HT-29 (cell line): ENCODE measurements around the gene AADAC. TPM values are rescaled to one million over a fixed set of nuclear protein-coding genes. Genes with fewer than 3 reads are reported as not detected.
"Not testable (repeated sequence)": the region's sequence is repeated elsewhere in the genome, so short reads cannot be mapped to it uniquely, and the experiment has no call there.

Experiments
- DNase-seq: peaks from one replicate; pipeline ENCODE4 v3.0.0-alpha.2; 2015; ENCODE audit warnings: low spot score
- total RNA-seq: library from RNA; depleted of rRNA; stranded (reverse); fragments of >200 nt; shearing (Covaris generic); gene quantifications from 2 replicates; pipeline ENCODE4 v1.2.3, GENCODE V29; 2014; rRNA removed

The AADAC gene, protein sequence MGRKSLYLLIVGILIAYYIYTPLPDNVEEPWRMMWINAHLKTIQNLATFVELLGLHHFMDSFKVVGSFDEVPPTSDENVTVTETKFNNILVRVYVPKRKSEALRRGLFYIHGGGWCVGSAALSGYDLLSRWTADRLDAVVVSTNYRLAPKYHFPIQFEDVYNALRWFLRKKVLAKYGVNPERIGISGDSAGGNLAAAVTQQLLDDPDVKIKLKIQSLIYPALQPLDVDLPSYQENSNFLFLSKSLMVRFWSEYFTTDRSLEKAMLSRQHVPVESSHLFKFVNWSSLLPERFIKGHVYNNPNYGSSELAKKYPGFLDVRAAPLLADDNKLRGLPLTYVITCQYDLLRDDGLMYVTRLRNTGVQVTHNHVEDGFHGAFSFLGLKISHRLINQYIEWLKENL
- total RNA-seq: 0.08 and 3.8 TPM in 2 replicates

DNA sequence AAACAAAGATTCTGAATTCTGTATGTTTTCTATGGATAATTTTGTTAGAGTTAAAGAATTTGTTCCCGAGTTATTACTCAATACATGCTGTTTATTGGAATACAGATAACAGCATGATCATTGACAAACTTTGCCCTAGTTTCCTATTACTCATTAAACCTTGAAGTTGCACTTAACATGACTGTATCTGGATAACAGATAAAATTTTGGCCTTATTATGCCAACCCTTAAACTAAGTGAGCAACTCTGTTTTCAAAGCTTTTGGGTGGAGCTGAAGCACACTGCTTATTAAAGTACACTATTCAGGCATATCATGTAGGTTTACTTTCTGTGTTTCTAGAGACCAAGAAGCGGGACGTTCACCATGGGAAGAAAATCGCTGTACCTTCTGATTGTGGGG lies at the start of gene AADAC:
Gene AADAC, plus strand, starts transcription at position 318 of the 400 bp plus-strand sequence. Its CDS starts 47 bp downstream, at position 365.
- DNase-seq: no peak

DNA sequence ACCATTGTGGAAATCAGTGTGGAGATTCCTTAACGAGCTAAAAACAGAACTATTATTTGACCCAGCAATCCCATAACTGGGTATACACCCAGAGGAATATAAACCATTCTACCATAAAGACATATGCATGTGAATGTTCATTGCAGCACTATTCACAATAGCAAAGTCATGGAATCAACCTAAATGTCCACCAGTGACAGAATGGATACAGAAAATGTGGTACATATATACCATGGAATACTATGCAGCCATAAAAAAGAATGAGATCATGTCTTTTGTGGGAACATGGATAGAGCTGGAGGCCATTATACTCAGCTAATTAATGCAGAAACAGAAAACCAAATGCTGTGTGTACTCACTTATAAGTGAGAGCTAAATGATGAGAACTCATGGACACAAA lies 49.2 kb upstream of the AADAC start:
- DNase-seq: not testable (repeated sequence)

DNA sequence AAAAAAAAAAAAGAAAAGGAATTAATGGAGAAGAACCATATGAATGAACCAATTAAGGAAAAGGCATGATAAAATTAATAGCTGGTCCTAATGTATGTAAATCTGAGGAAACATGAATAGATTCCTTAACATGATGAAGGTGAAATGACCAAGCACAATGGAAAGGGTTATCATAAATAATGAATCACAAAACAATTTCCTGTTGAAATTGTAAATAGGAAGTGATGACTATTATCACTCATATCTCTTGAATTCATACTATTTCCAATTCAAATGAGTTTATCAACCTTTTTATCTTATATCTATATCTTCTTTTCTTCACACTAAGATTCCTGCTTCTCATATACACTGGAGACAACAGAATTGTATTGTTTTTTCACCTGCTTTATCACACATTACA lies 48.2 kb upstream of the AADAC start:
- DNase-seq: no peak

DNA sequence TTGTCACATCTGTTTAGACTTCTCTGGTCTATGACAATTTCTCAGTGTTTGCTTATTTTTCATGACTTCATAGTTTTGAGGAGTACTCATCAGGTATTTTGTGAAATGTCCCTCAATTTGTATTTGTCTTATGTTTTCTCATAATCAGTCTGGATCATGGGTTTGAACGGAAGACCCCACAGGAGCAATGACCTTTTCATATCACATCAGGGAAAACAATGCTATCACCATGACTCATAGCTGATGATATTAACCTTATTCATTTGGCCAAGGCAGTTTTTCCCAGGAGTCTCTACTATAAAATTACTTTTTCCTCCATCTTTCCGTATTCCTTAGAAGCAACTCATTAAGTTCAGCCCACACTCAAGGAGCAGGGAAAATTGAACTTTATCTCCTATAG lies 47.5 kb upstream of the AADAC start:
- peak; percentile 78 for DNase-seq

DNA sequence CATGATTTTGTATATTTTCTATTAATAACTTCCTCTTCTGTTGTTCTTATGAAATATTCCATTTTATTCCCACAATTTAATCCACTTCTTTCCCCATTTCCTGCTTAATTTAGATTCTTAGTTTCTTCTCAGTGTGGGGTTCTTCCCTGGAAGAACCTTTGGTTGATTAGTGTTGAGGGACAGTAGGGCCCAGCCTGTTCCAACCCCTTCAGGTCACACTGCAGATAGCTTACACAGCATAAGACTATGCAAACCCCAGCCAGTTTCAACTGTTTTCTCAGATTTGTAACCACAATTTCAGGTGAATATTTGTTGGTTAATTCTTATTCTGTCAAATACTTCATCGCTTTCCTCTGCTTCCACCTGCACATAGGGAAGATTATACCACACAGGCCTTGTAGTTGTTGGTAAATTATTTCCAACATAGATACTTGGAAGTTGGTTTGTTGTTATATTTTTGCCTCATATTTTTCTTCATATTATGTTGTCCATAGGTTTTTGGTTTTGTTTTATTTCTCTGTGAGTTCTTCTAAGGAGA lies 45.5 kb upstream of the AADAC start:
- peak; percentile 71 for DNase-seq

DNA sequence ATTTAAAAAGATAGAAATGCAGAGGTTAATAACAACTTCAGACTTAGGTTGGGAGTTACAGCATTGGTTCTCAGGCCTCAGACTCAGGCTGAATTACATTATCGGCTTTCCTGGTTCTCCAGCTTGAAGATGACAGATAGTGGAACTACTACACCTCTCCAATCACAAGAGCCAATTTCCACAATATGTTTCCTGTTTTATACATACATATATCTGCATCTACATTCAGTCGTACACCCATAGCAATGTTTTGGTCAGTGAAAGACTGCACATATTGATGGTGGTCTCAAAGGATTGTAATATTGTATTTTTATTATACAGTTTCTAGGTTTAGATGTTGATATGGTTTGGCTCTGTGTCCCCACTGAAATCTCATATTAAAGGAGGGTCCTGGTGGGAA lies 44.7 kb upstream of the AADAC start:
- peak; percentile 59 for DNase-seq

DNA sequence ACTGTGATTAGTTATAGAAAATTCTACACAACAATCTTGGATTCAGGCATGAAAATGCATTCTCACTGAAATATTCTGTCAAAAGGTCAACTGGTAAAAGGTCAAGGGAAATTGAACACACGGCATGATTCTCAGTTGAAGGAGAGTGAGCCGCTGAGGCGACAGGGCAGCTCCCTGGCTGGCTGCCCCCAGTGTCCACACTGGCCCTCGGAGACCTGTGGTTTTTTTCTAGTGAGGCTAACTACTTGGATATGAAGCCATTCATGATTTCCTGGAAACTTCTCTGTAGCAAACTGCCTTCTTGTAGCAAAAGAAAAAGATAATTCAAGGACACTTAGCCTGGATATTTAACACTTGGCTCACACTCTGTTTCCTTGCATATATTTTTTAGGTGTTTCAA lies 43.0 kb upstream of the AADAC start:
- DNase-seq: peak; percentile 87

DNA sequence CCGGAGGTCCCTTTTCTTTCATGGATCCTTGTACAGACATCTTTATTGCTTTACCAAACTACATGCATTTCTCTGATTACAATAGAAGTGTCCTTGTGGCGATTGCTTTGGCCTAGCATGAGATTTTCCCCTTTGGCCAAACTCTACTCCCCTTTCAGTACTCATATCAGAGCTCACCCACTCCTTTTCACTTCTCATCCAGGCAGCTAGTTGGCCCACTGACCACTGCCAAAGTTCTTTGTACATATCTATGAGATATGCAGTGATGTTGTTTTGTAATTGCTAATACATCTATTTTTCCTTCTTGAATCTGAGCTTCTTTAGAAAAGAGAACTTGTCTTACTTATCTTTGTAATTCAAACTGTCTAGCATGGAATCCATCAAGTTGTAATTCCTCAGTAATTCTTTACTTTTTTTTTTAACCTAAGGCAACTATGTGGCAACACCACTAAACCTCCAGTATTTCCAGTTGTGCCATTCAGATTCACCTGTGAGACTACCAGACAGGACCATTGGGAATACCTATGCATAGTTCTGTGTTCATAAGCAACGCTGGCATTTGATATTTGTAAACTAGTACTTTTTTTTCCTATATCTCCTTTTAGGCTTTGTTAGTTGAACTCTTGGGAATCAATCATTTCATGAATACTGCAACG lies 41.0 kb upstream of the AADAC start:
- no peak for DNase-seq

DNA sequence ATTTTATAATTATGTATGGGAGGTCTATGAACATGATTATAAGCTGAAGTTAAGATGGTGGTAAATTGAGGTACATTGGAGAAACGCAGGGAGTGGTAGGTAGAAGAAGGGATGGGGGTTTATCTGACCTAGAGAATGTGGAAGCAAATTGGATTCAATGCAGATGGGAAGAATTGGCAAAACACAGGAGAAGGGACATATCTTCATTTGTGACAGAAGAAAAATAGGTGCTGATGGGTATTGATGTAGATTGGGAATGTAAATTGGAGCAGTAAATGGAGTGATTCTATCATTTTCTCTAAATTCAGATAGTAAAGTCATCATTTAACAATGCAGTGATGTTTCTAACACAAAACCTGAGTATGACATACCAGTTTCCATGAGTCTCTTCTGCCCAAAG lies 39.7 kb upstream of the AADAC start:
- no peak for DNase-seq

DNA sequence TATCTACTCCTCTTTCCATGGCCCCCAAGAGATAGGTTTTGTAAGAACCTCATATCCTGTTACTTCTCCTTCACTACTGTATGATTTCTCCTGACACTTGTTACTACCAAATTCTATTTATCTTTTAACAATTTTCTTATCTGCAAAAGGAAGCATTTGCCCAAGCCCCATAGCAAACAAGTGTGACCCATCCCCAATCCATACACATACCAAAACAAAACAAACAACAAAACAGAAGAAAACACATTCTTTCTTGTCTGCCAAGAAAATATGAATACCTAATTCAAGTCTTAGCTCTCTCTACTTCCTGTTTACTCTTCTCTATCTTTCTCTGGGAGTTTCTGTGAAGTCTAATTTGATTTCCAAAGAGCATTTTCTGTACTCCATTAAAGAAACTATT lies 39.0 kb upstream of the AADAC start:
- DNase-seq: no peak

DNA sequence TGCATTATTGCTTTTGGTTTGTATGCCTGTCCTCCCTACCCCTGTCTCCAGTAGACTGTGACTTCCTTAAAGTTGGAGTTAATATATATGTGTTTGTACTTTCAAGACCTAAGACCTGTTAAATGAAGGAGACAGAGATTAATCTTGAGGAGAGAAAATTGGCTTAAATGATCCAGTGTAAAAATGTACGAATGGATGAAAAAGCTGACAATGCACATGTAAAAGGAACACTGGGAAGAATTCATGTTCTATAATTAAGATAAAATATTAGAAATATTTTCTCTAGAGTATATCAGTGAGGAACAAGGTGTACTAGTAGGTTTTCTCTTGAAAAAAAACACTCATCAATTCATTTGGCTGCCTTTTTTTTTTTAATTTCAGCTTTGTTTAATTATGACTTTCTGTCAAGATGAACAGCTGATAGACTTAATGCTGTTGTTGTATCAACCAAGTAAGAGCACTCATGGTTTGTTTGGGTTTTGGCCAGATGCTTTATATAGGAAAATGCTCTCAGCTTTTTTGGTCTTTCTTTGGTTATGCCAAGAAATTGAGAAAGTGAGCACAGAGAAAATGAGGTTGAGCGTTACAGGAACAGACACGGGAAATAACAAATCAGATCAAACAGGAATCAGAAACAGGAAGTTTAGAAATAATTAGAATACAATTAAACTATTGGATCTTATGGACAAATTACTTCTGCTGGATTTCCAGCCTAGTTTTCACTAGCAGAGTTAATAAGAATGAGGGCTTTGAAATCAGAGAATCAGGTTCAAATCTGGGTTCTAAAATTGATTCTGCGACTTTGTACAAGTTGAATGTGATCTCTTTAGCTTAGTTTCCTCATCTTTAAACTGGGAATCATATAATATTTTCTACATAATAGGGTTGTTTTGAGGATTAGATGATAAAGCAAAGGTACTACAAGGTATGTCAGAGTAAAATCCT lies 38.3 kb upstream of the AADAC start:
- DNase-seq: no peak

DNA sequence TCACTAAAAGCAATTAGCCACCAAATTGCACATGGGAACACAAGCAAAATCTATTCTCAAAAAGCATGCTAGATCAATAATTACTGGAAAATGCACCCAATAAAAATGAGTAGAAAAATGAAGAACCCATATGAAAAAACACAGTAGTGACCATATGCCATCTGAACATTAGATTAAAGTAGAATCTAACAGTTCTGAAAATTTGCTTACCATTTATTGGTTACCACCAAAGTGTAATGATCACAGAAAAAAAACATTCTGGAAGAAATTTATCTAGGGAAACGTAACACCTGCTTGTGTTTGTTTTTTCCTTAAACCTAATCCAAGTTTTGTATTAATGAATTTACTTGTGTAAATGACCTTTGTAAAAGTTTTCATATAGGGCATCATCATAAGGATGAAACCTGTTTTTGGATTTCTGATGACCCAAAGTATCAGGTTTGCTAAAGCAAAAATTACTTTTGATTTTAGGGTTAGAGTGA lies 37.6 kb upstream of the AADAC start:
- no peak for DNase-seq

DNA sequence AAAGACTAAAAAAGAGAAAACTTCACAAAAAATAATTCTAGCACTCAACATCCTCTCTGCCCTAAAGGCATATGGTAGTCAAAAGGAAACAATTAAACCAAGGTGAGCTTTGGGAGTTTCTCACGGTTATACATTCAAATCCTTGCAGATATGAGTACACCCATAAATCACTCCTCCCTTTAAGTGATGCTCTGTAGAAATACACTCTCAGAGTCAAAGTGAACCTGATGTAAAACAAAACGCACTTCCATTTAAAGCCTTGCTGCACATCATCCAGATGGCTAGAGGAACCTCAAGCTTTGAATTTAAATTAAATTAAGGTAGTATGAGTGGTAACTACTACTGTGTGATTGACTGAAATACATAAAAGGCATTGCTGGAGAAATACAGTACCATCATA lies 36.0 kb upstream of the AADAC start:
- DNase-seq: no peak

DNA sequence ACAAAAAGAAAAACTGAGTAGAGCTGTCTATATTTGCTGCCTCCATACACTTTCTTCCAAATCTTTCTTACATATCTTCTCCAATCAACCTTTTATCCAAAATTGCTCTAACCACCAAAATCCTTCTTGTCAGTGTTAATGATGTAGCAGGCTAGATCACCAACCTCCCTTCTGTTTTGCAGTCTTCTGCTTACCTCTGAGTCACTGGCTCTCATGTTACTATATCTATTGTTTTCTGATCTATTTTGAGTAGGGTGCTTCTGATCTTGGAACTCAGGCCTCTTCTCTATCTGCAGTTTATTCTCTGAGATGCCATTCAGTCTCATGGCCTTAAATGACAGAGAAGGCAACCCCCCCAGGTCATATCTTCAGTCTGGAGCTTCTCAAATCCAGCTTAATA lies 26.3 kb upstream of the AADAC start:
- no peak for DNase-seq

DNA sequence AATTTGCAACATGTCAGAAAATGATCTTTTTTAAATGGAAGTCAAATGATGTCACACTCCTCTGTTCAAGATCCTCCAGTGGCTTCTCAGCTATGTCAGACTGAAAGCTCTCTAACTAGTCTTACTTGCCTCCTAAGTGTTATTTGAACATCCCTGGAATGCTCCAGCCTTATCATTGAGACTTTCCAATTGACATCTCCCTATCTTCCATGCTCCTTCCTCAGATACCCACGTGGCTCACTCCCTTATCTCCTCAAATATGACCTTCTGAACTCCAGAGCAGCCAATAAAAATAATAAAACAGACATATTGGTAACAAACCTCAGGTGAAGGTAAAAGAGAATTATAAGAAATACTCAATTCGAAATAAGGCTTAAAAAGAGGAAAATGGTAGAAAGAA lies 25.5 kb upstream of the AADAC start:
- no peak for DNase-seq

DNA sequence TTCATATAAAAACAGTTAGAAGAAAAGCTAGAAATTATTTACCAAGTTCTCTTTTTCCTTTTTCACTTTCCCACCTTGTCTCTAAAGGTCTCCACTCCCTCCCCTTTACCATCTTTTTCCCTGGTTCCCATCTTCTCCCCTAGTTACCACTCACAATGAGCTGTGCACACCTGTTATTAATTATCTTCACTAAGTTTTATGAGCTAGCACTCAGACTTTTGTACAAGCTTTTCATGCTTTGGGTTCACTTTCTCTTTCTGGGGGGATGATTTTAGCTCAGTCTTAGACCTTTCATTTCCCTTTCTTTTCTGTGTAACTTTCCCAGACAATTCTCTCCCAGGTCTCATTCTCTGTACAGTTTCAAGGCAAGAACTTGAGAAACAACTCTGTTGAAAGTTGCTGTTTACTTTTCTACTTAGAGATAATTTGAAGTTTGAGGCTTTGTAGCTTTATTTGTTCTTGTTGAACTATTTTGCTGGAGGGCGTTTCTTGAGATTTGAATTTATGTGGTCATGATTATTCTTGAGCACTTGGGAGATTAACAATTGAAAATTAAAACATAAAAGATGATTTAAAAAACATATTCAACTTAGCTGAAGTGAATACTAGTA lies 24.0 kb upstream of the AADAC start:
- no peak for DNase-seq

DNA sequence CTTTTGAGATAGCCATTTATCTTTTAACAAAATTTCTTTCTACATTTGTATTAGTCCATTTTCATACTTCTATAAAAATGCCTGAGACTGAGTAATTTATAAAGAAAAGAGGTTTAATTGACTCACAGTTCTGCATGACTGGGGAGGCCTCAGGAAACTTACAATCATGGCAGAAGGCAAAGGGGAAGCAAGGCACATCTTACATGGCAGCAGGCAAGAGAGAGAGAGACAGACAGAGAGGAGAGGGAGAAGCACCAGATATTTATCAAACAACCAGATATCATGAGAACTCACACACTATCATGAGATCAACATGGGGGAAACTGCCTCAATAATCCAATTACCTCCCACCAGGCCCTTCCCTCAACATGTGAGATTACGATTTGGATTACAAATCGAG lies 23.2 kb upstream of the AADAC start:
- DNase-seq: not testable (repeated sequence)

DNA sequence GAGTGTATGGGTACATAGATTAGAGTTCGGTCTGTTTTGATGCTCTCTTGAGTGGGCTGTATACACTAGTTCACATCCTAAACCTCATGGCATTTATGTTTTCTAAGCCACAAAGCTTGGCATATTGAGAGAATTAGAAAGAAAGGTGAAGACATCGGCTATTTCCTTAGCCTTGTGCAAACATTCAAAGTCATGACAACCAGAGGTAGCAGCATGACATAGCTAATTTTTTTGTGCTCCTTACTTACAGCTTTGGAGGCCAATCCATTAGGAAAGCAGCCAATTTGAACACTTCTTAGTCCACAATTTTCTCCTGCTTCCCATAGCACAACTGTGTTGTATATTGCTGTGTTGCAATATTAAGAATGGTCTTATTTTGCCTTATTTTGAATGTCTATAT lies 21.5 kb upstream of the AADAC start:
- peak; percentile 55 for DNase-seq

DNA sequence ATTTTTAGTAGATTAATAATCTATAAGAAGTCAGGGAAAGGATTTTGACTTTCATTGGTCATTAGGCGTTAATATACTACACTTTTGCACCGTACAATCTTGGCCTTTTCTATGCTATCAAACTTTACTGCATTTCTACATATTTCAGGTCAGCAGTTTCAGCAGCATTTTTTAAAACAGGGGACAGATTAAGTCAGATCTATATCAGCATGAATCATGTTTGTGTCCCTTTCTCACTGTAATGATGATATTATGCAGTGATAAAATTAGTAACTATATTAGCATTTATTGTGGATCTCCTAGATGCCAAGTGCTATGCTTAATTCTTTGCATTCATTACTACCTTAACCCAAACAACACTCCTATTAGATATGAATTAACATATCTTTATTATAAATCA lies 20.3 kb upstream of the AADAC start:
- DNase-seq: no peak

DNA sequence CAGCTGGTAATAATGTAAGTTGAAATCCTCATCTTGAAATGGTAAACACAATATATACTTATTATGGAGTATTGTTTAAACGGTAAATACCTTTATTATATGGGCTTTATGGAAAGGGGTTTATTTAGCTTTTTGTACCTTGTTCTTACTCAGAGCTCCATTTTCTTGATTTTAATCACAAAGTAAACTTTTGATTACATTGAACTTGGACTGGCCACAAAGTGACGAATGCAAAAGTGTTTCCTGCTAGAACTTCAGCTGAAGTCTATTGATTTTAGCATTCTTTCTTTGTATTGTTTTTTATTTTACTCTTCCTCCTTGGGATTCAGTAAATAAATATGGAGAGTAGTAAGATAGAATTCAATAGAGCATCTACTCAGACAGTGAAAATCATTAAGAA lies 19.8 kb upstream of the AADAC start:
- DNase-seq: peak; percentile 60

DNA sequence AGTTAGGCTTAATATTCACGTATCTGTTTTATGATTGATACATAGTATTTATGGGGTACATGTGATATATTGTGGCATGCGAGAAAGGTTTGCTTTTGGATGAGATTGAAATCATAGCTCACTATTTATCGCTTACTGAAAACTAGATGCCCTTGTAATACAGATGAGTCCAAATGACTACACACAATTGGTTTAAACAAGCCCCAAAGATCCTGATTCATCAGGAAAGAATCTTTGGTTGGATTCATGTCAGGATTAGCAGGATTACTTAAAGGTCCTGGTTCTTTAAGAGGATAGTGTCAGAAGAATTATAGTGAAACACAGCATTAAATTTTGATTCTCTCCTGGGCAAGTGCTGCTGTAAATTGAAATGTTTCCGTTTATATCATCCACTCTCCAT lies 18.6 kb upstream of the AADAC start:
- no peak for DNase-seq
